ENCODE results near the gene RASAL2. TPM values are rescaled to one million over a fixed set of nuclear protein-coding genes. Genes with fewer than 3 reads are reported as not detected.

RASAL2 gene
- total and polyA plus RNA-seq, 2 of the 4 experiments (the other 2 are of a cell fraction): 13.1 to 20.6 TPM

GRCh38 chr1:178266113-178266512, 172.2 kb downstream of the RASAL2 start:
- no peak overlapping the region for H3K56ac ChIP-seq (ENCODE audit: extremely low read depth, insufficient read depth, low read length)
- in situ Hi-C loops (cut with MboI; ENCODE audit: low sequenced_read_pairs): no loop called here
- ChIA-PET POLR2A (ENCODE audit: unreplicated experiment) (no interaction called here), CTCF (interaction anchor here (1.4 kb wide), 1 partner anchor 11 kb away, joined by 3 read pairs; no protein-coding TSS in a partner anchor)
- H2BK5ac ChIP-seq (ENCODE audit: low read depth, low read length, poor library complexity, severe bottlenecking): no peak overlapping the region
- H4K5ac ChIP-seq (ENCODE audit: low read depth, low read length): no peak overlapping the region
- H3K27me3 ChIP-seq (ENCODE audit: control insufficient read depth, insufficient read depth, low read length): no peaks in the 10 kb centered on the region
- H3K36me3 ChIP-seq (ENCODE audit: control insufficient read depth, insufficient read depth, low read length): no peaks in the 10 kb centered on the region
- H4K20me1 ChIP-seq (ENCODE audit: insufficient read depth, low read length): no peaks in the 10 kb centered on the region
- H3K23ac ChIP-seq (ENCODE audit: low read depth, low read length): no peak overlapping the region
- H3K9me1 ChIP-seq (ENCODE audit: insufficient read depth, low read length): peaks cover 5% of the 10 kb centered on the region; the same call in 1 of the 2 replicates
- H3K14ac ChIP-seq (replicated peaks; ENCODE audit: low read depth, low read length): no peak overlapping the region
- no peaks in the 10 kb centered on the region for H3K9me3 ChIP-seq (ENCODE audit: control insufficient read depth, insufficient read depth, low read length)
- H3K4me3 ChIP-seq (ENCODE audit: insufficient read depth, low read depth, low read length): no peak overlapping the region
- no peak overlapping the region for H4K91ac ChIP-seq (ENCODE audit: insufficient read depth, low read depth, low read length)
- no peak overlapping the region for H2BK20ac ChIP-seq (ENCODE audit: low read depth, low read length)
- peak overlapping the region; percentile 4; the same call in 1 of the 3 replicates for H2BK15ac ChIP-seq (ENCODE audit: low read depth, low read length)
- no CpG with 5 or more reads among the region's 3 CpGs for WGBS, 2 experiments (ENCODE audit: extremely low coverage in 2 of 2, insufficient read length in 1 of 2)
- intact Hi-C loops (cut with micrococcal nuclease): no loop called here
- no peak overlapping the region for H2AK9ac ChIP-seq (replicated peaks; ENCODE audit: low read depth, low read length, poor library complexity)
- dilution Hi-C loops (cut with HindIII; ENCODE audit: low sequenced_read_pairs, unreplicated experiment): no loop called here
- ATAC-seq (ENCODE audit: low read depth): no peak
- peak overlapping the region in 1 of 2 experiments; percentile 13; a peak in 1 of 4 replicates for H4K8ac ChIP-seq (ENCODE audit: low read depth in 2 of 2, low read length in 2 of 2)
- no peak overlapping the region for H2AFZ ChIP-seq (replicated peaks; ENCODE audit: low read length, poor library complexity)
- H2BK120ac ChIP-seq (ENCODE audit: low read depth, low read length): peak overlapping the region; percentile 51; the same call in 1 of the 2 replicates
- H3K4me1 ChIP-seq (ENCODE audit: control insufficient read depth, insufficient read depth, low read length): peaks cover 7% of the 10 kb centered on the region
- no peak for DNase-seq
- TF ChIP-seq RAD21 (IDR thresholded peaks at IDR 0.05; ENCODE audit: low read length) (no peak), SMC3 (IDR thresholded peaks at IDR 0.05; ENCODE audit: low read depth, low read length) (no peak), CTCF (conservative IDR thresholded peaks at IDR 0.05; ENCODE audit: low read depth, low read length) (no peak), USF2 (IDR thresholded peaks at IDR 0.05; ENCODE audit: low read depth, low read length) (no peak), ELK1 (IDR thresholded peaks at IDR 0.05; ENCODE audit: borderline replicate concordance, low read depth, low read length) (no peak), MXI1 (IDR thresholded peaks at IDR 0.05; ENCODE audit: borderline replicate concordance, low read depth, low read length) (no peak), RFX5 (IDR thresholded peaks at IDR 0.05; ENCODE audit: low read depth, low read length) (no peak), RCOR1 (IDR thresholded peaks at IDR 0.05; ENCODE audit: insufficient replicate concordance, low read length) (no peak)
- no peak overlapping the region for H3K4me2 ChIP-seq (ENCODE audit: low read depth, low read length)
- H3K18ac ChIP-seq (ENCODE audit: low read depth, low read length): no peak overlapping the region; the same call in 1 of the 2 replicates
- BruUV-seq (replicated peaks): no TSS peak
- peak overlapping the region; percentile 23; the same call in 1 of the 2 replicates for H2AK5ac ChIP-seq (ENCODE audit: low read depth, low read length)
- no peak overlapping the region for H3K9ac ChIP-seq (ENCODE audit: low read depth, low read length)
- H3K4ac ChIP-seq (ENCODE audit: low read depth, low read length): no peak overlapping the region
- peaks cover 24 to 33% of the 10 kb centered on the region in 2 experiments for H3K79me1 ChIP-seq (ENCODE audit: low read depth in 1 of 2, low read length in 2 of 2)
- H3K27ac ChIP-seq (ENCODE audit: insufficient read depth, low read length): no peak overlapping the region
